ENCODE results near the gene EEF1AKMT1.

EEF1AKMT1 gene

DNA sequence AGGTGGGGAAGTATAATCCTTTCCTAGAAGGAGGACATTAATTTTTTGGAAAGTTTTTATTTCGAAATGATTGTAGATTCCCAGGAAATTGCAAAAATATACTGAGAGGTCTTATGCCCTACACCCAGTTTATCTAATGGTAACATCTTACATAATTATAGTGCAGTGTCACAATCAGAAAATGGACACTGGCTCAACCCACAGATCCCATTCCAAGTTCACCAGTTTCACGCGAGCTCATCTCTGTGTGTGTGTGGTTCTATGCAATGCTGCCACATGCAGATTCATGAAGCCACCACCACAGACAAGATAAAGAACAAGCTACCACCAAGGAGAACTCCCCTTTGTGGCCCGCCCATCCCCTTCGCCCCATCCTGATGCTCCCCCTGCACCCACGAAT lies 45.9 kb downstream of the EEF1AKMT1 start:
- ChIA-PET CTCF (no interaction called here), POLR2A (no interaction called here)
- no peak for DNase-seq (ENCODE audit: extremely low spot score)
- TF ChIP-seq BHLHE40 (IDR thresholded peaks at IDR 0.05; ENCODE audit: borderline replicate concordance), result no peak
- no peak for TF ChIP-seq ARNT (IDR thresholded peaks at IDR 0.05)
- TF ChIP-seq SP1 (IDR thresholded peaks at IDR 0.05), result no peak
- TF ChIP-seq HDGF (IDR thresholded peaks at IDR 0.05; ENCODE audit: borderline replicate concordance), result no peak
- no peak for TF ChIP-seq ELF4 (IDR thresholded peaks at IDR 0.05)
- no peak for TF ChIP-seq FOXK2 (IDR thresholded peaks at IDR 0.05)
- TF ChIP-seq FOXM1 (IDR thresholded peaks at IDR 0.05; ENCODE audit: borderline replicate concordance), result no peak
- no peak for TF ChIP-seq TARDBP (IDR thresholded peaks at IDR 0.05)
- TF ChIP-seq L3MBTL2 (conservative IDR thresholded peaks at IDR 0.05), result no peak
- no peak for TF ChIP-seq LEF1 (IDR thresholded peaks at IDR 0.05; ENCODE audit: borderline replicate concordance)
- no peak for TF ChIP-seq FOXA1 (IDR thresholded peaks at IDR 0.05)
- no peak for TF ChIP-seq PKNOX1 (IDR thresholded peaks at IDR 0.05)
- no peak for TF ChIP-seq ZNF384 (IDR thresholded peaks at IDR 0.05)
- no peak for TF ChIP-seq CTBP1 (IDR thresholded peaks at IDR 0.05; ENCODE audit: borderline replicate concordance)
- TF ChIP-seq SUZ12 (IDR thresholded peaks at IDR 0.05), result no peak
- TF ChIP-seq NFRKB (IDR thresholded peaks at IDR 0.05), result no peak

DNA sequence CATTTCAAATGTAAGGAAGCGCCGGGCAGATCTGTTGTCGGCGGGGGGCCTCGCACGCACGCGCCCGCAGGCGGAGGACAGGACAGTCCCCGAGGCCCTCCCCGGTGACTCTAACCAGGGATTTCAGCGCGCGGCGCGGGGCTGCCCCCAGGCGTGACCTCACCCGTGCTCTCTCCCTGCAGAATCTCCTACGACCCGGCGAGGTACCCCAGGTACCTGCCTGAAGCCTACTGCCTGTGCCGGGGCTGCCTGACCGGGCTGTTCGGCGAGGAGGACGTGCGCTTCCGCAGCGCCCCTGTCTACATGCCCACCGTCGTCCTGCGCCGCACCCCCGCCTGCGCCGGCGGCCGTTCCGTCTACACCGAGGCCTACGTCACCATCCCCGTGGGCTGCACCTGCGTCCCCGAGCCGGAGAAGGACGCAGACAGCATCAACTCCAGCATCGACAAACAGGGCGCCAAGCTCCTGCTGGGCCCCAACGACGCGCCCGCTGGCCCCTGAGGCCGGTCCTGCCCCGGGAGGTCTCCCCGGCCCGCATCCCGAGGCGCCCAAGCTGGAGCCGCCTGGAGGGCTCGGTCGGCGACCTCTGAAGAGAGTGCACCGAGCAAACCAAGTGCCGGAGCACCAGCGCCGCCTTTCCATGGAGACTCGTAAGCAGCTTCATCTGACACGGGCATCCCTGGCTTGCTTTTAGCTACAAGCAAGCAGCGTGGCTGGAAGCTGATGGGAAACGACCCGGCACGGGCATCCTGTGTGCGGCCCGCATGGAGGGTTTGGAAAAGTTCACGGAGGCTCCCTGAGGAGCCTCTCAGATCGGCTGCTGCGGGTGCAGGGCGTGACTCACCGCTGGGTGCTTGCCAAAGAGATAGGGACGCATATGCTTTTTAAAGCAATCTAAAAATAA lies 52.1 kb downstream of the EEF1AKMT1 start:
- ChIA-PET POLR2A (no interaction called here), CTCF (interaction anchor here (0.7 kb wide), 1 partner anchor 203 kb away, joined by 3 read pairs; no protein-coding TSS in a partner anchor)
- no peak for DNase-seq (ENCODE audit: extremely low spot score)
- TF ChIP-seq ELF4 (IDR thresholded peaks at IDR 0.05) (no peak), NFRKB (IDR thresholded peaks at IDR 0.05) (no peak), FOXK2 (IDR thresholded peaks at IDR 0.05) (no peak)

- CTCF ChIA-PET, result no interaction called here
- POLR2A ChIA-PET, result no interaction called here
- DNase-seq (ENCODE audit: extremely low spot score), result no peak
- no peak for TF ChIP-seq FOXK2 (IDR thresholded peaks at IDR 0.05)
- TF ChIP-seq NFRKB (IDR thresholded peaks at IDR 0.05), result no peak
- TF ChIP-seq LEF1 (IDR thresholded peaks at IDR 0.05; ENCODE audit: borderline replicate concordance), result no peak
- TF ChIP-seq FOXM1 (IDR thresholded peaks at IDR 0.05; ENCODE audit: borderline replicate concordance), result no peak
- TF ChIP-seq PKNOX1 (IDR thresholded peaks at IDR 0.05), result no peak
- TF ChIP-seq FOXA1 (IDR thresholded peaks at IDR 0.05), result no peak
- TF ChIP-seq SP1 (IDR thresholded peaks at IDR 0.05), result no peak
- TF ChIP-seq BHLHE40 (IDR thresholded peaks at IDR 0.05; ENCODE audit: borderline replicate concordance), result no peak
- no peak for TF ChIP-seq L3MBTL2 (conservative IDR thresholded peaks at IDR 0.05)
- no peak for TF ChIP-seq ZNF384 (IDR thresholded peaks at IDR 0.05)
- no peak for TF ChIP-seq TARDBP (IDR thresholded peaks at IDR 0.05)
- TF ChIP-seq CTBP1 (IDR thresholded peaks at IDR 0.05; ENCODE audit: borderline replicate concordance), result no peak
- no peak for TF ChIP-seq SUZ12 (IDR thresholded peaks at IDR 0.05)
- TF ChIP-seq ELF4 (IDR thresholded peaks at IDR 0.05), result no peak
Observed at GRCh38 chr13:20721058-20721453, 52.7 kb downstream of the EEF1AKMT1 start.

DNA sequence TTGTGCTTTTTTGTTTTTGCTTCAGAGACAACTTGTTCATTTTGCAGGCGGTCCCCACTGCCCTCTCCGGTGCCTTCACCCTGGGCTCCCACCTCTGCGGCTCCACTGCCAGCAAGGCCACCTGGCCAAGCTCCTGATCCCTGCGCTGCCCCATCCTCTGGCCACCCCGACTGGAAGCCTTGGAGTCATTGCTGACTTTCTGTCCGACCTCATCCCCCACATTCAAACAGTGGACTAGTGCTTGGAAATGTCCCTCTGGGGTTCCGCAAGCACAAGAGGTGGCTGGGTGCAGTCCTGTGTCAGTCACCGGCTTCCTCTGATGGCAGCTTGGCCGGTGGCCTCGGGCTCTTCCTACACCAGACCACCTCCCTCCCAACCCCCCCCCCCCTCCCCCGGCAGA lies 53.3 kb downstream of the EEF1AKMT1 start:
- ChIA-PET POLR2A (no interaction called here), CTCF (no interaction called here)
- no peak for TF ChIP-seq SUZ12 (IDR thresholded peaks at IDR 0.05)
- TF ChIP-seq LEF1 (IDR thresholded peaks at IDR 0.05; ENCODE audit: borderline replicate concordance), result no peak
- DNase-seq (ENCODE audit: extremely low spot score), result no peak

DNA sequence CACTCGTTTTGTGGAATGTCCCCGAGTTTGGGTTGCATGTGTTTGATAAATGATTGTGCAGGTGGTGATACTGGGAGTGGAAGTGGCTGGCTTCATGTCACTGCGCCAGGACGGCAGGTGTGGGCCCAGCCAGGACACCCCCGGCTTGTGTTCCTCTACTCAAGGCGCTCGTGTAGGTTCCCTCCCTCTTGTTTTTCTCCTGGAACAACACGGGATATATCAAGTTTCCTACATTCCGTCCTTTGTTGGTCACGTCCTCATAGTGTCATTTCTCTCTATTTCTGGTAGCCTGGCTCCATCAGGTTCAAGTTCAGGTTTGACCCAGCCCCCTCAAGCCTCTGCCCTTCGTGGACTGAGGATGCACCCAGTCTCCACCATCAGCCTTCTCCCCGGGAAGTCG lies 54.0 kb downstream of the EEF1AKMT1 start:
- CTCF ChIA-PET, result no interaction called here
- no peak for TF ChIP-seq NFRKB (IDR thresholded peaks at IDR 0.05)
- TF ChIP-seq L3MBTL2 (conservative IDR thresholded peaks at IDR 0.05), result no peak
- TF ChIP-seq FOXA1 (IDR thresholded peaks at IDR 0.05), result no peak
- TF ChIP-seq SP1 (IDR thresholded peaks at IDR 0.05), result no peak
- TF ChIP-seq HDGF (IDR thresholded peaks at IDR 0.05; ENCODE audit: borderline replicate concordance), result no peak
- no peak for TF ChIP-seq FOXM1 (IDR thresholded peaks at IDR 0.05; ENCODE audit: borderline replicate concordance)
- TF ChIP-seq FOXK2 (IDR thresholded peaks at IDR 0.05), result no peak
- TF ChIP-seq CTBP1 (IDR thresholded peaks at IDR 0.05; ENCODE audit: borderline replicate concordance), result no peak
- TF ChIP-seq BHLHE40 (IDR thresholded peaks at IDR 0.05; ENCODE audit: borderline replicate concordance), result no peak
- no peak for TF ChIP-seq TARDBP (IDR thresholded peaks at IDR 0.05)
- no peak for TF ChIP-seq SUZ12 (IDR thresholded peaks at IDR 0.05)
- TF ChIP-seq ELF4 (IDR thresholded peaks at IDR 0.05), result no peak
- no peak for TF ChIP-seq LEF1 (IDR thresholded peaks at IDR 0.05; ENCODE audit: borderline replicate concordance)
- no peak for TF ChIP-seq ZNF384 (IDR thresholded peaks at IDR 0.05)
- no peak for TF ChIP-seq PKNOX1 (IDR thresholded peaks at IDR 0.05)
- no peak for TF ChIP-seq ARNT (IDR thresholded peaks at IDR 0.05)
- no peak for DNase-seq (ENCODE audit: extremely low spot score)
- POLR2A ChIA-PET, result no interaction called here

DNA sequence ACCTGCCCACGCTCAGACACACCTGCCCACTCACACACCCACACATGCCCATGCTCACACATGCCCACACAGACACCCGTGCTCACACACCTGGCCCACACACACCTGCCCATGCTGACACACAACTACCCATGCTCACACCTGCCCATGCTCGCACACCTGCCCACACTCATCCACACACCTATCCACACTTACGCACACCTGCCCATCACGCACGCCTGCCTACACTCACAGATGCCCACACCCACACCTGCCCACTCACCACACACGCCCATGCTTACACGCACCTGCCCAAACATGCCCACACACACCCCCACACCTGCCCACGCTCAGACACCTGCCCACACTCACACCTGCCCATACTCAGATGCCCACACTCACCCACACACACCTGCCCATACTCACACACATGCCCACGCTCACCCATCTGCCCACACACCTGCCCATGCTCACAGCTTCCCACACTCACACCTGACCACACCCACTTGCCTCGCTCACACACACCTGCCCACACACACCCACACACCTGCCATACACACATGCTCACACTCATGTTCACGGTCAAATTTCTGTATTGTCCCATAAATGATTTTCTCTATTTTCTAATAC lies 54.7 kb downstream of the EEF1AKMT1 start:
- TF ChIP-seq HDGF (IDR thresholded peaks at IDR 0.05; ENCODE audit: borderline replicate concordance) (no peak), FOXM1 (IDR thresholded peaks at IDR 0.05; ENCODE audit: borderline replicate concordance) (no peak), TARDBP (IDR thresholded peaks at IDR 0.05) (no peak), NFRKB (IDR thresholded peaks at IDR 0.05) (no peak), PKNOX1 (IDR thresholded peaks at IDR 0.05) (no peak), BHLHE40 (IDR thresholded peaks at IDR 0.05; ENCODE audit: borderline replicate concordance) (no peak), FOXK2 (IDR thresholded peaks at IDR 0.05) (no peak), SUZ12 (IDR thresholded peaks at IDR 0.05) (no peak), ARNT (IDR thresholded peaks at IDR 0.05) (no peak), ZNF384 (IDR thresholded peaks at IDR 0.05) (no peak), ELF4 (IDR thresholded peaks at IDR 0.05) (no peak), SP1 (IDR thresholded peaks at IDR 0.05) (no peak), LEF1 (IDR thresholded peaks at IDR 0.05; ENCODE audit: borderline replicate concordance) (no peak)
- ChIA-PET POLR2A (no interaction called here), CTCF (no interaction called here)
- no peak for DNase-seq (ENCODE audit: extremely low spot score)
